ENCODE results near the gene CCNE1.

DNA sequence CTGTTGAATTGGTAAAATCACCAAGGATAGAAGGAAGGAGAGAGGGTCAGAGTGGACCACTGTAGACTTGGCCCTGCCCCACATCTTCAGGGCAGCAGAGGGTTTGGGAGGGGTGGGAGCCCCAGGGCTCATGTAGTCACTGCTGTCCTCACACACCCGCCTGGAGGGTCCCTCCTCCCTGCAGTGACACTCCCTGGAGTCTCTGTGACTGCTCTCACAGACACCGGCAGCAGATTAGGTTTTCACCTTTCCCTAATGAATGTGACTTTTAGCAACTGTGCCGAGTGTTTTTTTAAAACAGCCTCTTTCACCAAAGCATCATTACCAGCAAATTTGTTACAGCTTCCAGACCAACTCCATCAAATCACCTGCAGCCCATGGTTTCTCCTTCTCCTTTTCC lies 45.7 kb upstream of the CCNE1 start:
- TF ChIP-seq CTCF (IDR thresholded peaks at IDR 0.05) (no peak), E2F5 (CRISPR knock-in tag; IDR thresholded peaks at IDR 0.05) (no peak), JUN (CRISPR knock-in tag; IDR thresholded peaks at IDR 0.05) (no peak), NR2C2 (CRISPR knock-in tag; IDR thresholded peaks at IDR 0.05) (no peak), IRF2 (CRISPR knock-in tag; IDR thresholded peaks at IDR 0.05; ENCODE audit: borderline replicate concordance, low read depth) (no peak), CREM (CRISPR knock-in tag; IDR thresholded peaks at IDR 0.05) (no peak), CREB1 (CRISPR knock-in tag; IDR thresholded peaks at IDR 0.05) (no peak)
- TF ChIP-seq, protein P1, sequence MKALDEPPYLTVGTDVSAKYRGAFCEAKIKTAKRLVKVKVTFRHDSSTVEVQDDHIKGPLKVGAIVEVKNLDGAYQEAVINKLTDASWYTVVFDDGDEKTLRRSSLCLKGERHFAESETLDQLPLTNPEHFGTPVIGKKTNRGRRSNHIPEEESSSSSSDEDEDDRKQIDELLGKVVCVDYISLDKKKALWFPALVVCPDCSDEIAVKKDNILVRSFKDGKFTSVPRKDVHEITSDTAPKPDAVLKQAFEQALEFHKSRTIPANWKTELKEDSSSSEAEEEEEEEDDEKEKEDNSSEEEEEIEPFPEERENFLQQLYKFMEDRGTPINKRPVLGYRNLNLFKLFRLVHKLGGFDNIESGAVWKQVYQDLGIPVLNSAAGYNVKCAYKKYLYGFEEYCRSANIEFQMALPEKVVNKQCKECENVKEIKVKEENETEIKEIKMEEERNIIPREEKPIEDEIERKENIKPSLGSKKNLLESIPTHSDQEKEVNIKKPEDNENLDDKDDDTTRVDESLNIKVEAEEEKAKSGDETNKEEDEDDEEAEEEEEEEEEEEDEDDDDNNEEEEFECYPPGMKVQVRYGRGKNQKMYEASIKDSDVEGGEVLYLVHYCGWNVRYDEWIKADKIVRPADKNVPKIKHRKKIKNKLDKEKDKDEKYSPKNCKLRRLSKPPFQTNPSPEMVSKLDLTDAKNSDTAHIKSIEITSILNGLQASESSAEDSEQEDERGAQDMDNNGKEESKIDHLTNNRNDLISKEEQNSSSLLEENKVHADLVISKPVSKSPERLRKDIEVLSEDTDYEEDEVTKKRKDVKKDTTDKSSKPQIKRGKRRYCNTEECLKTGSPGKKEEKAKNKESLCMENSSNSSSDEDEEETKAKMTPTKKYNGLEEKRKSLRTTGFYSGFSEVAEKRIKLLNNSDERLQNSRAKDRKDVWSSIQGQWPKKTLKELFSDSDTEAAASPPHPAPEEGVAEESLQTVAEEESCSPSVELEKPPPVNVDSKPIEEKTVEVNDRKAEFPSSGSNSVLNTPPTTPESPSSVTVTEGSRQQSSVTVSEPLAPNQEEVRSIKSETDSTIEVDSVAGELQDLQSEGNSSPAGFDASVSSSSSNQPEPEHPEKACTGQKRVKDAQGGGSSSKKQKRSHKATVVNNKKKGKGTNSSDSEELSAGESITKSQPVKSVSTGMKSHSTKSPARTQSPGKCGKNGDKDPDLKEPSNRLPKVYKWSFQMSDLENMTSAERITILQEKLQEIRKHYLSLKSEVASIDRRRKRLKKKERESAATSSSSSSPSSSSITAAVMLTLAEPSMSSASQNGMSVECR (CRISPR knock-in tag; IDR thresholded peaks at IDR 0.05; ENCODE audit: borderline replicate concordance) = no peak
- TF ChIP-seq, protein P2, sequence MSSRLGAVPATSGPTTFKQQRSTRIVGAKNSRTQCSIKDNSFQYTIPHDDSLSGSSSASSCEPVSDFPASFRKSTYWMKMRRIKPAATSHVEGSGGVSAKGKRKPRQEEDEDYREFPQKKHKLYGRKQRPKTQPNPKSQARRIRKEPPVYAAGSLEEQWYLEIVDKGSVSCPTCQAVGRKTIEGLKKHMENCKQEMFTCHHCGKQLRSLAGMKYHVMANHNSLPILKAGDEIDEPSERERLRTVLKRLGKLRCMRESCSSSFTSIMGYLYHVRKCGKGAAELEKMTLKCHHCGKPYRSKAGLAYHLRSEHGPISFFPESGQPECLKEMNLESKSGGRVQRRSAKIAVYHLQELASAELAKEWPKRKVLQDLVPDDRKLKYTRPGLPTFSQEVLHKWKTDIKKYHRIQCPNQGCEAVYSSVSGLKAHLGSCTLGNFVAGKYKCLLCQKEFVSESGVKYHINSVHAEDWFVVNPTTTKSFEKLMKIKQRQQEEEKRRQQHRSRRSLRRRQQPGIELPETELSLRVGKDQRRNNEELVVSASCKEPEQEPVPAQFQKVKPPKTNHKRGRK (CRISPR knock-in tag; IDR thresholded peaks at IDR 0.05; ENCODE audit: borderline replicate concordance) = no peak
- TF ChIP-seq, protein P3, sequence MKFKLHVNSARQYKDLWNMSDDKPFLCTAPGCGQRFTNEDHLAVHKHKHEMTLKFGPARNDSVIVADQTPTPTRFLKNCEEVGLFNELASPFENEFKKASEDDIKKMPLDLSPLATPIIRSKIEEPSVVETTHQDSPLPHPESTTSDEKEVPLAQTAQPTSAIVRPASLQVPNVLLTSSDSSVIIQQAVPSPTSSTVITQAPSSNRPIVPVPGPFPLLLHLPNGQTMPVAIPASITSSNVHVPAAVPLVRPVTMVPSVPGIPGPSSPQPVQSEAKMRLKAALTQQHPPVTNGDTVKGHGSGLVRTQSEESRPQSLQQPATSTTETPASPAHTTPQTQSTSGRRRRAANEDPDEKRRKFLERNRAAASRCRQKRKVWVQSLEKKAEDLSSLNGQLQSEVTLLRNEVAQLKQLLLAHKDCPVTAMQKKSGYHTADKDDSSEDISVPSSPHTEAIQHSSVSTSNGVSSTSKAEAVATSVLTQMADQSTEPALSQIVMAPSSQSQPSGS (CRISPR knock-in tag; IDR thresholded peaks at IDR 0.05; ENCODE audit: borderline replicate concordance, low read depth) = no peak
